OCI-LY1 (cell line): ENCODE results near the gene NWD2.

ENCODE experiments used
- EZH2 ChIP-seq: fragments of 200-600 bp; sonication (generic), shearing (Covaris generic); IDR thresholded peaks from 2 replicates; pipeline ENCODE4 v1.8.0; 2017; ENCODE audit warnings: borderline replicate concordance, mixed run types, mild to moderate bottlenecking, antibody characterized with exemption, low read length, moderate library complexity, mixed read lengths
- TF ChIP-seq, protein P1 (sequence below): fragments of 200-600 bp; sonication (generic), shearing (Covaris generic); IDR thresholded peaks from 2 replicates; pipeline ENCODE4 v1.5.1; 2017; ENCODE audit warnings: mild to moderate bottlenecking, antibody characterized with exemption, low read length, moderate library complexity, mixed read lengths

- TF ChIP-seq, protein P1, sequence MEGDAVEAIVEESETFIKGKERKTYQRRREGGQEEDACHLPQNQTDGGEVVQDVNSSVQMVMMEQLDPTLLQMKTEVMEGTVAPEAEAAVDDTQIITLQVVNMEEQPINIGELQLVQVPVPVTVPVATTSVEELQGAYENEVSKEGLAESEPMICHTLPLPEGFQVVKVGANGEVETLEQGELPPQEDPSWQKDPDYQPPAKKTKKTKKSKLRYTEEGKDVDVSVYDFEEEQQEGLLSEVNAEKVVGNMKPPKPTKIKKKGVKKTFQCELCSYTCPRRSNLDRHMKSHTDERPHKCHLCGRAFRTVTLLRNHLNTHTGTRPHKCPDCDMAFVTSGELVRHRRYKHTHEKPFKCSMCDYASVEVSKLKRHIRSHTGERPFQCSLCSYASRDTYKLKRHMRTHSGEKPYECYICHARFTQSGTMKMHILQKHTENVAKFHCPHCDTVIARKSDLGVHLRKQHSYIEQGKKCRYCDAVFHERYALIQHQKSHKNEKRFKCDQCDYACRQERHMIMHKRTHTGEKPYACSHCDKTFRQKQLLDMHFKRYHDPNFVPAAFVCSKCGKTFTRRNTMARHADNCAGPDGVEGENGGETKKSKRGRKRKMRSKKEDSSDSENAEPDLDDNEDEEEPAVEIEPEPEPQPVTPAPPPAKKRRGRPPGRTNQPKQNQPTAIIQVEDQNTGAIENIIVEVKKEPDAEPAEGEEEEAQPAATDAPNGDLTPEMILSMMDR = peak; percentile 56
- no peak for TF ChIP-seq EZH2
These were observed 145.5 kb downstream of the NWD2 start for GRCh38 chr4:37389967-37390580.
